ENCODE data around the gene MPIG6B.

- TF ChIP-seq CTCF (IDR thresholded peaks at IDR 0.05) (no peak), POLR2A (IDR thresholded peaks at IDR 0.05) (no peak)
These were observed 30.3 kb upstream of the MPIG6B start for GRCh38 chr6:31692886-31693285.

All from heart left ventricle (tissue), 13 donors.